Endothelial cell (in vitro differentiated cells): ENCODE data around the gene SRSF7. TPM values are rescaled to one million over a fixed set of nuclear protein-coding genes. Genes with fewer than 3 reads are reported as not detected.
A peak's percentile ranks its signal among the peaks of the same experiment; 100 is the strongest.
"Not testable (repeated sequence)": the region's sequence is repeated elsewhere in the genome, so short reads cannot be mapped to it uniquely, and the experiment has no call there.

Experiments
- DNase-seq: peaks from one replicate; pipeline ENCODE4 v3.0.0; 2021; ENCODE audit warnings: low spot score
- H3K27ac Mint-ChIP-seq: one replicate; pipeline ENCODE4 v1.8.0; 2021; ENCODE audit warnings: mixed read lengths, inconsistent platforms; ENCODE audit not compliant: unreplicated experiment
- H3K27me3 Mint-ChIP-seq: one replicate; pipeline ENCODE4 v1.8.0; 2021; ENCODE audit warnings: mild to moderate bottlenecking, moderate library complexity, mixed read lengths, inconsistent platforms; ENCODE audit not compliant: unreplicated experiment
- H3K36me3 Mint-ChIP-seq: one replicate; pipeline ENCODE4 v1.8.0; 2021; ENCODE audit warnings: mild to moderate bottlenecking, low read depth, mixed read lengths, inconsistent platforms; ENCODE audit not compliant: unreplicated experiment
- H3K4me1 Mint-ChIP-seq: one replicate; pipeline ENCODE4 v1.8.0; 2021; ENCODE audit warnings: mild to moderate bottlenecking, mixed read lengths, inconsistent platforms; ENCODE audit not compliant: unreplicated experiment
- H3K4me3 Mint-ChIP-seq: one replicate; pipeline ENCODE4 v1.8.0; 2021; ENCODE audit warnings: mild to moderate bottlenecking, mixed read lengths, inconsistent platforms; ENCODE audit not compliant: unreplicated experiment
- H3K9me3 Mint-ChIP-seq: one replicate; pipeline ENCODE4 v1.8.0; 2021; ENCODE audit warnings: mixed read lengths, inconsistent platforms; ENCODE audit not compliant: unreplicated experiment
- CTCF ChIP-seq: fragments of 200-600 bp; sonication (generic); IDR thresholded peaks from one replicate; pipeline ENCODE4 v1.5.0; 2021; ENCODE audit warnings: antibody characterized with exemption; ENCODE audit not compliant: unreplicated experiment
- long read RNA-seq: library from polyadenylated mRNA; unstranded; transcript quantifications from one replicate; pipeline ENCODE4 v2.0.0, GENCODE V29; 2020; ENCODE audit not compliant: unreplicated experiment
- total RNA-seq: library from RNA; stranded (reverse); fragmentation: NEBNext Ultra II Directional; extraction: Animal tissue kit (Norgen Biotek cat#: 25700); gene quantifications from one replicate; pipeline ENCODE4 v1.2.1, GENCODE V29; 2021; ENCODE audit not compliant: unreplicated experiment

Gene SRSF7
- 137 TPM for total RNA-seq
- long read RNA-seq, transcript SRSF7-201 (8 exons, 2,489 nt): major isoform, 20 of 55 reads
- long read RNA-seq, transcript SRSF7-204 (9 exons, 2,857 nt): minor isoform, 8 of 55 reads
- long read RNA-seq, transcript SRSF7-209 (7 exons, 2,453 nt): minor isoform, 9 of 55 reads
- long read RNA-seq, partial matches to known transcripts: 6 of 55 reads
- long read RNA-seq, other reads (novel, unspliced or antisense): 8 of 55 reads

GRCh38 chr2:38750891-38751595 lies at the start of gene SRSF7:
TSS of gene SRSF7 (minus strand) at chr2:38751361. CDS start at chr2:38751256, 105 bp downstream.
- no peak for TF ChIP-seq CTCF
- peaks cover 30% of the 10 kb centered on the region for H3K4me1 Mint-ChIP-seq
- H3K27ac Mint-ChIP-seq: peak within 1 kb of the TSS; percentile 98
- peak within 1 kb of the TSS; percentile 98 for H3K4me3 Mint-ChIP-seq
- no peaks in the 10 kb centered on the region for H3K9me3 Mint-ChIP-seq
- DNase-seq: peak; percentile 99
- H3K36me3 Mint-ChIP-seq: peaks cover 40% of the 10 kb centered on the region
- H3K27me3 Mint-ChIP-seq: peaks cover 15% of the 10 kb centered on the region

GRCh38 chr2:38797953-38798352 lies 46.8 kb upstream of the SRSF7 start:
- TF ChIP-seq CTCF: no peak
- Mint-ChIP-seq H3K27ac (no peak overlapping the region), H3K27me3 (no peaks in the 10 kb centered on the region), H3K4me1 (no peaks in the 10 kb centered on the region), H3K9me3 (no peaks in the 10 kb centered on the region), H3K4me3 (no peak overlapping the region), H3K36me3 (peaks cover 4% of the 10 kb centered on the region)
- DNase-seq: no peak

GRCh38 chr2:38797250-38797676 lies 46.1 kb upstream of the SRSF7 start:
- Mint-ChIP-seq H3K9me3 (no peaks in the 10 kb centered on the region), H3K4me1 (no peaks in the 10 kb centered on the region), H3K27ac (no peak overlapping the region), H3K4me3 (no peak overlapping the region), H3K27me3 (no peaks in the 10 kb centered on the region), H3K36me3 (no peaks in the 10 kb centered on the region)
- DNase-seq: no peak
- TF ChIP-seq CTCF: no peak

- H3K36me3 Mint-ChIP-seq, H3K9me3 Mint-ChIP-seq, H3K4me3 Mint-ChIP-seq, DNase-seq, H3K27ac Mint-ChIP-seq, H3K27me3 Mint-ChIP-seq, H3K4me1 Mint-ChIP-seq: not testable (repeated sequence)
Measured at GRCh38 chr2:38795016-38795415, 43.9 kb upstream of the SRSF7 start.

- no peaks in the 10 kb centered on the region for H3K36me3 Mint-ChIP-seq
- no peak for DNase-seq
- no peak overlapping the region for H3K4me3 Mint-ChIP-seq
- H3K9me3 Mint-ChIP-seq: no peaks in the 10 kb centered on the region
- no peak for TF ChIP-seq CTCF
- H3K4me1 Mint-ChIP-seq: no peaks in the 10 kb centered on the region
- peaks cover 4% of the 10 kb centered on the region for H3K27me3 Mint-ChIP-seq
- H3K27ac Mint-ChIP-seq: no peak overlapping the region
Measured at GRCh38 chr2:38794235-38794946, 43.2 kb upstream of the SRSF7 start.
